GM12878 (cell line): ENCODE data around the gene SRF.

Experiments
- CBFB ChIP-seq: IDR thresholded peaks from 2 replicates; pipeline ENCODE4 v1.6.1; 2016; ENCODE audit warnings: antibody characterized with exemption, low read depth
- CHD1 ChIP-seq: IDR thresholded peaks from 2 replicates; pipeline ENCODE4 v1.6.1; 2012; ENCODE audit warnings: low read depth, low read length, improper control_type of control experiment
- CREM ChIP-seq: IDR thresholded peaks from 2 replicates; pipeline ENCODE4 v1.6.1; 2014; ENCODE audit warnings: antibody characterized with exemption, low read depth
- EP300 ChIP-seq, 2 experiments: fragments of 150-350 bp in 1 of 2; IDR thresholded peaks; 2 replicates each; pipeline ENCODE4 v1.6.1; 2011 to 2012; ENCODE audit warnings: low read depth in 2 of 2, low read length in 2 of 2, borderline replicate concordance in 1 of 2, improper control_type of control experiment in 1 of 2, inconsistent platforms in 1 of 2; ENCODE audit not compliant: control insufficient read depth in 1 of 2
- KAT2A ChIP-seq: conservative IDR thresholded peaks from 2 replicates; pipeline ENCODE4 v1.6.1; 2011; ENCODE audit warnings: low read depth, low read length; ENCODE audit not compliant: control insufficient read depth
- KDM1A ChIP-seq: fragments of 200-600 bp; sonication (generic); IDR thresholded peaks from 2 replicates; pipeline ENCODE4 v1.6.1; 2016; ENCODE audit warnings: borderline replicate concordance
- MEF2A ChIP-seq: IDR thresholded peaks from 2 replicates; pipeline ENCODE4 v1.6.1; 2011; ENCODE audit warnings: low read depth, mild to moderate bottlenecking, low read length, moderate library complexity; ENCODE audit not compliant: insufficient read depth
- MEF2B ChIP-seq: fragments of 450-650 bp; IDR thresholded peaks from 2 replicates; pipeline ENCODE4 v1.6.1; 2018; ENCODE audit warnings: mild to moderate bottlenecking, moderate library complexity; ENCODE audit not compliant: partially characterized antibody, poor library complexity, severe bottlenecking
- NR2C1 ChIP-seq: fragments of 450-650 bp; IDR thresholded peaks from 2 replicates; pipeline ENCODE4 v1.6.1; 2017; ENCODE audit warnings: antibody characterized with exemption, mild to moderate bottlenecking, moderate library complexity
- POLR2A ChIP-seq: IDR thresholded peaks from 2 replicates; pipeline ENCODE4 v1.6.1; 2011; ENCODE audit warnings: low read depth, mild to moderate bottlenecking, low read length
- TAF1 ChIP-seq: IDR thresholded peaks from 2 replicates; pipeline ENCODE4 v1.6.1; 2011; ENCODE audit warnings: mild to moderate bottlenecking, low read depth, low read length, borderline replicate concordance
- TCF12 ChIP-seq: IDR thresholded peaks from 2 replicates; pipeline ENCODE4 v1.6.1; 2011; ENCODE audit warnings: low read depth, mild to moderate bottlenecking, low read length
- TF ChIP-seq, protein P1 (sequence below): IDR thresholded peaks from 2 replicates; pipeline ENCODE4 v1.6.1; 2012; ENCODE audit warnings: mild to moderate bottlenecking, low read depth, low read length
- TF ChIP-seq, protein P2 (sequence below), 3 experiments: IDR thresholded peaks in 2 of 3; conservative IDR thresholded peaks in 1 of 3; 2 replicates each; pipeline ENCODE4 v1.5.1; 2011; ENCODE audit warnings: low read depth in 3 of 3, low read length in 3 of 3, mild to moderate bottlenecking in 3 of 3, control low read depth in 2 of 3, moderate library complexity in 2 of 3, inconsistent platforms in 1 of 3, mixed read lengths in 1 of 3; ENCODE audit not compliant: control insufficient read depth in 2 of 3, insufficient read depth in 1 of 3; ENCODE audit errors: extremely low read depth in 1 of 3

DNA sequence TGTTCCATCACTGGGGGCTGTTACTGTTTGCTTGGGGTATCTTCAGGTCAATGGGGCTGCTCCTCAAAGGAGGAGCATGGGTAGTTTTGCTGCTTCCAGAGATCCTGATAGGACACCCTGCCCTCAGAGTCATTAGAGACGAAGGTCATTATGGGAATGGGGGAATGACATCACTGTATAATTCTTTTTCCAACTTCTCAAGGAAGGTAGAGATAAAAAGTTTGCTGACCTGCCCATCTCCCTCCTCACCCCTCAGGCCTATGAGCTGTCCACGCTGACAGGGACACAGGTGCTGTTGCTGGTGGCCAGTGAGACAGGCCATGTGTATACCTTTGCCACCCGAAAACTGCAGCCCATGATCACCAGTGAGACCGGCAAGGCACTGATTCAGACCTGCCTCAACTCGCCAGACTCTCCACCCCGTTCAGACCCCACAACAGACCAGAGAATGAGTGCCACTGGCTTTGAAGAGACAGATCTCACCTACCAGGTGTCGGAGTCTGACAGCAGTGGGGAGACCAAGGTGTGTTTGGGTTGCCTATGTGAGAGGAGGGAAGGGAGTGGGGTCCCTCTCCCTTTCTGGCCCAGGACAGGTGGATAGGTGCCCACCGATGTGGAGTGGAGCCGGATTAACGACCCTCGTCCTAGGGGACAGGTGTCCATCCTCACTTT is 2.7 kb downstream of the SRF start:
- TF ChIP-seq MEF2B (no peak), CREM (no peak), TCF12 (no peak), KAT2A (no peak), TAF1 (no peak), POLR2A (no peak; the same call in 1 of the 2 replicates), MEF2A (no peak), KDM1A (no peak), CBFB (no peak), CHD1 (no peak), NR2C1 (no peak), EP300 (IDR thresholded peaks at IDR 0.05; ENCODE audit: borderline replicate concordance in 1 of 2, control insufficient read depth in 1 of 2, low read depth in 2 of 2, low read length in 2 of 2) (no peak)
- TF ChIP-seq, protein P1, sequence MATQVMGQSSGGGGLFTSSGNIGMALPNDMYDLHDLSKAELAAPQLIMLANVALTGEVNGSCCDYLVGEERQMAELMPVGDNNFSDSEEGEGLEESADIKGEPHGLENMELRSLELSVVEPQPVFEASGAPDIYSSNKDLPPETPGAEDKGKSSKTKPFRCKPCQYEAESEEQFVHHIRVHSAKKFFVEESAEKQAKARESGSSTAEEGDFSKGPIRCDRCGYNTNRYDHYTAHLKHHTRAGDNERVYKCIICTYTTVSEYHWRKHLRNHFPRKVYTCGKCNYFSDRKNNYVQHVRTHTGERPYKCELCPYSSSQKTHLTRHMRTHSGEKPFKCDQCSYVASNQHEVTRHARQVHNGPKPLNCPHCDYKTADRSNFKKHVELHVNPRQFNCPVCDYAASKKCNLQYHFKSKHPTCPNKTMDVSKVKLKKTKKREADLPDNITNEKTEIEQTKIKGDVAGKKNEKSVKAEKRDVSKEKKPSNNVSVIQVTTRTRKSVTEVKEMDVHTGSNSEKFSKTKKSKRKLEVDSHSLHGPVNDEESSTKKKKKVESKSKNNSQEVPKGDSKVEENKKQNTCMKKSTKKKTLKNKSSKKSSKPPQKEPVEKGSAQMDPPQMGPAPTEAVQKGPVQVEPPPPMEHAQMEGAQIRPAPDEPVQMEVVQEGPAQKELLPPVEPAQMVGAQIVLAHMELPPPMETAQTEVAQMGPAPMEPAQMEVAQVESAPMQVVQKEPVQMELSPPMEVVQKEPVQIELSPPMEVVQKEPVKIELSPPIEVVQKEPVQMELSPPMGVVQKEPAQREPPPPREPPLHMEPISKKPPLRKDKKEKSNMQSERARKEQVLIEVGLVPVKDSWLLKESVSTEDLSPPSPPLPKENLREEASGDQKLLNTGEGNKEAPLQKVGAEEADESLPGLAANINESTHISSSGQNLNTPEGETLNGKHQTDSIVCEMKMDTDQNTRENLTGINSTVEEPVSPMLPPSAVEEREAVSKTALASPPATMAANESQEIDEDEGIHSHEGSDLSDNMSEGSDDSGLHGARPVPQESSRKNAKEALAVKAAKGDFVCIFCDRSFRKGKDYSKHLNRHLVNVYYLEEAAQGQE = no peak
- TF ChIP-seq, protein P2, sequence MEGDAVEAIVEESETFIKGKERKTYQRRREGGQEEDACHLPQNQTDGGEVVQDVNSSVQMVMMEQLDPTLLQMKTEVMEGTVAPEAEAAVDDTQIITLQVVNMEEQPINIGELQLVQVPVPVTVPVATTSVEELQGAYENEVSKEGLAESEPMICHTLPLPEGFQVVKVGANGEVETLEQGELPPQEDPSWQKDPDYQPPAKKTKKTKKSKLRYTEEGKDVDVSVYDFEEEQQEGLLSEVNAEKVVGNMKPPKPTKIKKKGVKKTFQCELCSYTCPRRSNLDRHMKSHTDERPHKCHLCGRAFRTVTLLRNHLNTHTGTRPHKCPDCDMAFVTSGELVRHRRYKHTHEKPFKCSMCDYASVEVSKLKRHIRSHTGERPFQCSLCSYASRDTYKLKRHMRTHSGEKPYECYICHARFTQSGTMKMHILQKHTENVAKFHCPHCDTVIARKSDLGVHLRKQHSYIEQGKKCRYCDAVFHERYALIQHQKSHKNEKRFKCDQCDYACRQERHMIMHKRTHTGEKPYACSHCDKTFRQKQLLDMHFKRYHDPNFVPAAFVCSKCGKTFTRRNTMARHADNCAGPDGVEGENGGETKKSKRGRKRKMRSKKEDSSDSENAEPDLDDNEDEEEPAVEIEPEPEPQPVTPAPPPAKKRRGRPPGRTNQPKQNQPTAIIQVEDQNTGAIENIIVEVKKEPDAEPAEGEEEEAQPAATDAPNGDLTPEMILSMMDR (IDR thresholded peaks at IDR 0.05 in 2 of 3, conservative IDR thresholded peaks at IDR 0.05 in 1 of 3; ENCODE audit: control insufficient read depth in 2 of 3, extremely low read depth in 1 of 3, insufficient read depth in 1 of 3, low read depth in 3 of 3, low read length in 3 of 3) = no peak
